HG02798 (cell line): ENCODE measurements around the gene TWIST2.

Experiments used
- ATAC-seq: cut with Tn5 transposase; IDR thresholded peaks from one replicate; pipeline ENCODE4 v1.9.1; 2021; ENCODE audit warnings: mild to moderate bottlenecking; ENCODE audit not compliant: unreplicated experiment, poor library complexity

Gene TWIST2

GRCh38 chr2:238947920-238948710, 100.2 kb downstream of the TWIST2 start:
- no peak for ATAC-seq

- ATAC-seq, result no peak
Measured at GRCh38 chr2:238948765-238949641, 101.1 kb downstream of the TWIST2 start.

GRCh38 chr2:238949710-238950345, 101.9 kb downstream of the TWIST2 start:
- no peak for ATAC-seq

- no peak for ATAC-seq
Measured at GRCh38 chr2:238950551-238950950, 102.7 kb downstream of the TWIST2 start.

GRCh38 chr2:238952261-238952919, 104.5 kb downstream of the TWIST2 start:
- no peak for ATAC-seq

GRCh38 chr2:238954841-238955591, 107.1 kb downstream of the TWIST2 start:
- no peak for ATAC-seq

- no peak for ATAC-seq
Measured at GRCh38 chr2:238955648-238956531, 108.0 kb downstream of the TWIST2 start.

GRCh38 chr2:238956676-238957075, 108.8 kb downstream of the TWIST2 start:
- ATAC-seq, result no peak
